ENCODE results near the gene ARFRP1. TPM values are rescaled to one million over a fixed set of nuclear protein-coding genes. Genes with fewer than 3 reads are reported as not detected.

The ARFRP1 gene
- total and polyA plus RNA-seq, 2 of the 13 experiments (the other 11 are each of a cell fraction or from before 2014, with no cell fraction given) = 32.0 to 51.1 TPM

- no peak for TF ChIP-seq FUBP1 (CRISPR knock-in tag; IDR thresholded peaks at IDR 0.05; ENCODE audit: borderline replicate concordance)
- TF ChIP-seq MZF1 (CRISPR knock-in tag; IDR thresholded peaks at IDR 0.05; ENCODE audit: borderline replicate concordance) = peak; percentile 97
- peak; percentile 93 for TF ChIP-seq ZKSCAN8 (CRISPR knock-in tag; IDR thresholded peaks at IDR 0.05; ENCODE audit: borderline replicate concordance)
- 0 out of 2 replicates have a peak, but pooled peaks have one; percentile 85 for TF ChIP-seq GTF3A (CRISPR knock-in tag; conservative IDR thresholded peaks at IDR 0.05)
- TF ChIP-seq ZNF232 (CRISPR knock-in tag; IDR thresholded peaks at IDR 0.05; ENCODE audit: borderline replicate concordance) = peak; percentile 98
- TF ChIP-seq BCLAF1 (IDR thresholded peaks at IDR 0.05) = no peak
- no peak for TF ChIP-seq PREB (CRISPR knock-in tag; IDR thresholded peaks at IDR 0.05)
- peak; percentile 83; the same call in 1 of the 2 replicates for TF ChIP-seq ZNF234 (CRISPR knock-in tag; conservative IDR thresholded peaks at IDR 0.05)
- TF ChIP-seq ZNF660 (CRISPR knock-in tag; IDR thresholded peaks at IDR 0.05; ENCODE audit: borderline replicate concordance, low read depth) = peak; percentile 96; the same call in 1 of the 2 replicates
- no peak for TF ChIP-seq NFRKB (IDR thresholded peaks at IDR 0.05)
- TF ChIP-seq CREB3 (CRISPR knock-in tag; IDR thresholded peaks at IDR 0.05) = peak; percentile 99
- TF ChIP-seq PAWR (CRISPR knock-in tag; IDR thresholded peaks at IDR 0.05; ENCODE audit: borderline replicate concordance) = peak; percentile 85; the same call in 1 of the 2 replicates
- TF ChIP-seq CBX5 (CRISPR knock-in tag; IDR thresholded peaks at IDR 0.05; ENCODE audit: borderline replicate concordance) = peak; percentile 98
- peak; percentile 100 for TF ChIP-seq SIN3A (IDR thresholded peaks at IDR 0.05; ENCODE audit: borderline replicate concordance, low read depth, low read length)
- peak; percentile 97 for TF ChIP-seq ZNF441 (CRISPR knock-in tag; IDR thresholded peaks at IDR 0.05; ENCODE audit: borderline replicate concordance)
- peak; percentile 96; the same call in 1 of the 2 replicates for TF ChIP-seq ZNF891 (CRISPR knock-in tag; IDR thresholded peaks at IDR 0.05)
- peak; percentile 99 for TF ChIP-seq ZNF879 (CRISPR knock-in tag; IDR thresholded peaks at IDR 0.05)
- no peak for TF ChIP-seq GTF2F1 (IDR thresholded peaks at IDR 0.05; ENCODE audit: low read length)
- TF ChIP-seq JARID2 (CRISPR knock-in tag; IDR thresholded peaks at IDR 0.05; ENCODE audit: insufficient replicate concordance) = peak; percentile 99
- TF ChIP-seq FOXA1 (IDR thresholded peaks at IDR 0.05) = no peak
- TF ChIP-seq FOXA1 (CRISPR knock-in tag; IDR thresholded peaks at IDR 0.05) = peak; percentile 69
- TF ChIP-seq SRSF4 (IDR thresholded peaks at IDR 0.05; ENCODE audit: low read depth, low read length, poor library complexity, severe bottlenecking) = no peak
- TF ChIP-seq TEAD3 (CRISPR knock-in tag; optimal IDR thresholded peaks at IDR 0.05; ENCODE audit: borderline replicate concordance) = peak; percentile 57
These were observed 54.5 kb downstream of the ARFRP1 start, which contains the start of gene STMN3 (continued) for GRCh38 chr20:63653041-63653973.
